Dedifferentiated amniotic fluid mesenchymal stem cell (primary cell): Measurements from ENCODE around the gene BCL2.

Experiments used
- DNase-seq: peaks from one replicate; pipeline ENCODE4 v3.0.0-alpha.2; 2016; ENCODE audit errors: extremely low spot score

The BCL2 gene

GRCh38 chr18:63084219-63084618, 235.3 kb downstream of the BCL2 start:
- DNase-seq, result no peak

DNA sequence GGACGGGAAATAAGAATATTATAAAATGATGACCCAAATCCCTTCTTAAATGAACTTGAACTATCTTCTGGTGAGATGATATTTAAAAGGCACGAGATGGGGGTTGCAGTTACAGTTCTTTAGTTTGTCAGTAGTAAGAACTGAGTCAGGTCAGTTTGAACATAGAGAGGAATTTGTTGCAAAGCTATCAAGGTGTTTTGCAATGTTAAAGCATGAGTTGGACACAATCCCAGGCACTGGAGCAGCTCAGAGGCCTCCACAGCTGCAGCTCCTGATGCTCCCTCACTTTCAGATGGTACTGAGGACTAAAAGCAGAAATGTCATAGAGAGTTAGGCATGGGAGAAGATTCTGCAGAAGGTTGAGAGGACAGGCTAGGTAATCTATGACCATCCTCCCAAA, 236.0 kb downstream of the BCL2 start:
- DNase-seq, result no peak

- no peak for DNase-seq
Observed at GRCh38 chr18:63083020-63083531, 236.5 kb downstream of the BCL2 start.

DNA sequence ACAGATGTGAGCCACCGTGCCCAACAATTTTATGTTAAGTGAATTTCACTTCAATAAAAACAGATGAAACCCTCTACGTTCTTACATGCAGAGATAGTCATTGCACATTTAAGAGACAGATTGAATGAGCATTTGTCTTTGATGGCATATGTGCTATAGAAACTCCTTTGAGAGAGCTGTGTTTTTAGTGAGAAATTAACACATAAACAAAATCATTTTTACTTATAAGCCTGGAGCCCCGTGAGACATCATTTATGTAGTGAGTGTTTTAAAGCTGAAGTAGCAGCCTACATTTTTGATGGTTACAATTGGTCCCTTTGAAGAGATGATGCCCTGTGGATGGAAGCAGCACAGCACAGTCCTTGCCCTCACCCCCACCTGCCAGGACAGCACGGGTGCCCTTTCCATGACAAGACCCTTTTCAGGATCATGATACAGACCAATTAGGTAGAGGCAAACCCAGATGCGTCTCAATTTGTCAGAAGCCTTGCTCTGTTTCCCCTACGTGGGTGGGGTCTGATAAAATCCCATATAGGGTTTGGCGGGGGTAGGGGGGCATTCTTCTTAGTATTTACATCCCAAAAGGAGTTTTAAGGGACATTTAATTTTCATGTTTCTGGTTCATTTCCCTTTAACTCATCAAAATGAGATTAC, 237.1 kb downstream of the BCL2 start:
- DNase-seq, result no peak

- no peak for DNase-seq
Observed at GRCh38 chr18:63079114-63079513, 240.5 kb downstream of the BCL2 start.

GRCh38 chr18:63078471-63078870, 241.1 kb downstream of the BCL2 start:
- no peak for DNase-seq

- DNase-seq, result peak; percentile 48
Observed at GRCh38 chr18:63074981-63075404, 244.6 kb downstream of the BCL2 start.

- no peak for DNase-seq
Observed at GRCh38 chr18:63073481-63073880, 246.1 kb downstream of the BCL2 start.
